ENCODE results near the gene SGPP2. TPM values are rescaled to one million over a fixed set of nuclear protein-coding genes. Genes with fewer than 3 reads are reported as not detected.
A peak's percentile ranks its signal among the peaks of the same experiment; 100 is the strongest.

The SGPP2 gene
- polyA plus RNA-seq, 6 donors from 2014 or later = 0.15 to 0.17 TPM; not detected in 4

- peaks cover 0 to 3% (median 0%) of the 10 kb centered on the region in 3 donors for H3K27me3 Mint-ChIP-seq
- H3K4me3 Mint-ChIP-seq = no peak overlapping the region
- H3K27ac Mint-ChIP-seq = no peak overlapping the region
- no peaks in the 10 kb centered on the region for H3K4me1 Mint-ChIP-seq
- H3K9me3 Mint-ChIP-seq = peaks cover 0 to 2% (median 0%) of the 10 kb centered on the region in 7 donors
- no peak for ATAC-seq (ENCODE audit: low read depth in 2 of 2)
- no peak for DNase-seq
- H3K36me3 Mint-ChIP-seq = no peaks in the 10 kb centered on the region
These were observed 102.3 kb downstream of the SGPP2 start for GRCh38 chr2:222526480-222527277.

GRCh38 chr2:222532315-222532714, 108.0 kb downstream of the SGPP2 start:
- Mint-ChIP-seq H3K9me3 (peaks cover 0 to 2% (median 0%) of the 10 kb centered on the region in 7 donors), H3K36me3 (no peaks in the 10 kb centered on the region), H3K4me3 (no peak overlapping the region), H3K27me3 (peaks cover 4 to 10% (median 5%) of the 10 kb centered on the region in 3 donors), H3K4me1 (no peaks in the 10 kb centered on the region), H3K27ac (no peak overlapping the region)
- DNase-seq (no peak), ATAC-seq (ENCODE audit: low read depth in 2 of 2) (no peak)

GRCh38 chr2:222535477-222535876, 111.1 kb downstream of the SGPP2 start:
- ATAC-seq (ENCODE audit: low read depth in 2 of 2) (no peak), DNase-seq (no peak)
- H3K9me3 Mint-ChIP-seq = no peaks in the 10 kb centered on the region
- no peak overlapping the region for H3K27ac Mint-ChIP-seq
- H3K36me3 Mint-ChIP-seq = no peaks in the 10 kb centered on the region
- no peak overlapping the region for H3K4me3 Mint-ChIP-seq
- no peaks in the 10 kb centered on the region for H3K4me1 Mint-ChIP-seq
- H3K27me3 Mint-ChIP-seq = peaks cover 4 to 10% (median 5%) of the 10 kb centered on the region in 3 donors

GRCh38 chr2:222538535-222538934, 114.2 kb downstream of the SGPP2 start:
- H3K4me1 Mint-ChIP-seq = no peaks in the 10 kb centered on the region
- no peak overlapping the region for H3K27ac Mint-ChIP-seq
- ATAC-seq (ENCODE audit: low read depth in 2 of 2) (no peak), DNase-seq (no peak)
- no peak overlapping the region for H3K4me3 Mint-ChIP-seq
- H3K9me3 Mint-ChIP-seq = no peaks in the 10 kb centered on the region
- no peaks in the 10 kb centered on the region for H3K36me3 Mint-ChIP-seq
- H3K27me3 Mint-ChIP-seq = peaks cover 0 to 14% (median 4%) of the 10 kb centered on the region in 3 donors

- peaks cover 5 to 12% (median 9%) of the 10 kb centered on the region in 3 donors for H3K27me3 Mint-ChIP-seq
- no peak overlapping the region for H3K4me3 Mint-ChIP-seq
- ATAC-seq (ENCODE audit: low read depth in 2 of 2) = no peak
- H3K27ac Mint-ChIP-seq = no peak overlapping the region
- no peak for DNase-seq
- H3K36me3 Mint-ChIP-seq = no peaks in the 10 kb centered on the region
- no peaks in the 10 kb centered on the region for H3K4me1 Mint-ChIP-seq
- H3K9me3 Mint-ChIP-seq = no peaks in the 10 kb centered on the region
These were observed 120.3 kb downstream of the SGPP2 start for GRCh38 chr2:222544661-222545060.

GRCh38 chr2:222545823-222546795, 121.8 kb downstream of the SGPP2 start:
- Mint-ChIP-seq H3K4me3 (no peak overlapping the region), H3K4me1 (no peaks in the 10 kb centered on the region), H3K27me3 (peaks cover 5 to 18% (median 9%) of the 10 kb centered on the region in 3 donors), H3K9me3 (no peaks in the 10 kb centered on the region), H3K36me3 (no peaks in the 10 kb centered on the region), H3K27ac (no peak overlapping the region)
- DNase-seq (no peak), ATAC-seq (ENCODE audit: low read depth in 2 of 2) (no peak)

GRCh38 chr2:222547083-222547482, 122.7 kb downstream of the SGPP2 start:
- H3K27ac Mint-ChIP-seq = no peak overlapping the region
- peaks cover 8 to 21% (median 9%) of the 10 kb centered on the region in 3 donors for H3K27me3 Mint-ChIP-seq
- H3K4me3 Mint-ChIP-seq = no peak overlapping the region
- no peaks in the 10 kb centered on the region for H3K4me1 Mint-ChIP-seq
- no peaks in the 10 kb centered on the region for H3K36me3 Mint-ChIP-seq
- ATAC-seq (ENCODE audit: low read depth in 2 of 2) = no peak
- DNase-seq = no peak
- H3K9me3 Mint-ChIP-seq = no peaks in the 10 kb centered on the region

GRCh38 chr2:222548992-222549391, 124.6 kb downstream of the SGPP2 start:
- DNase-seq = no peak
- no peaks in the 10 kb centered on the region for H3K36me3 Mint-ChIP-seq
- peaks cover 13 to 28% (median 18%) of the 10 kb centered on the region in 3 donors for H3K27me3 Mint-ChIP-seq
- no peaks in the 10 kb centered on the region for H3K9me3 Mint-ChIP-seq
- no peak overlapping the region for H3K27ac Mint-ChIP-seq
- ATAC-seq (ENCODE audit: low read depth in 2 of 2) = no peak
- no peak overlapping the region for H3K4me3 Mint-ChIP-seq
- no peaks in the 10 kb centered on the region for H3K4me1 Mint-ChIP-seq

- H3K9me3 Mint-ChIP-seq = peaks cover 0 to 4% (median 0%) of the 10 kb centered on the region in 7 donors
- H3K27ac Mint-ChIP-seq = no peak overlapping the region
- peaks cover 0 to 3% (median 0%) of the 10 kb centered on the region in 3 donors for H3K4me1 Mint-ChIP-seq
- H3K27me3 Mint-ChIP-seq = peaks cover 22 to 30% (median 24%) of the 10 kb centered on the region in 3 donors
- no peak overlapping the region for H3K4me3 Mint-ChIP-seq
- DNase-seq (no peak), ATAC-seq (ENCODE audit: low read depth in 2 of 2) (no peak)
- H3K36me3 Mint-ChIP-seq = no peaks in the 10 kb centered on the region
These were observed 130.2 kb downstream of the SGPP2 start for GRCh38 chr2:222554517-222554916.

GRCh38 chr2:222561151-222561550, 136.8 kb downstream of the SGPP2 start:
- H3K4me1 Mint-ChIP-seq = peaks cover 0 to 3% (median 0%) of the 10 kb centered on the region in 3 donors
- peaks cover 0 to 4% (median 0%) of the 10 kb centered on the region in 7 donors for H3K9me3 Mint-ChIP-seq
- H3K4me3 Mint-ChIP-seq = no peak overlapping the region
- peaks cover 0 to under 1% of the 10 kb centered on the region in 2 donors for H3K36me3 Mint-ChIP-seq
- DNase-seq (no peak), ATAC-seq (ENCODE audit: low read depth in 2 of 2) (no peak)
- peaks cover 4 to 6% (median 6%) of the 10 kb centered on the region in 3 donors for H3K27me3 Mint-ChIP-seq
- no peak overlapping the region for H3K27ac Mint-ChIP-seq

- Mint-ChIP-seq H3K4me1 (peaks cover 0 to 2% (median 0%) of the 10 kb centered on the region in 3 donors), H3K4me3 (no peak overlapping the region), H3K9me3 (peaks cover 0 to 3% (median 0%) of the 10 kb centered on the region in 7 donors), H3K36me3 (peaks cover 0 to 6% of the 10 kb centered on the region in 2 donors), H3K27me3 (peaks cover 2 to 4% (median 3%) of the 10 kb centered on the region in 3 donors), H3K27ac (peak overlapping the region in 2 of 6 donors; percentile 56 to 82)
- ATAC-seq (ENCODE audit: low read depth in 2 of 2) (no peak), DNase-seq (no peak)
These were observed 137.7 kb downstream of the SGPP2 start for GRCh38 chr2:222561817-222562645.

GRCh38 chr2:222563106-222563718, 138.9 kb downstream of the SGPP2 start:
- Mint-ChIP-seq H3K4me1 (no peaks in the 10 kb centered on the region), H3K9me3 (no peaks in the 10 kb centered on the region), H3K27me3 (no peaks in the 10 kb centered on the region), H3K36me3 (peaks cover 6 to 7% of the 10 kb centered on the region in 2 donors), H3K4me3 (no peak overlapping the region), H3K27ac (no peak overlapping the region)
- ATAC-seq (ENCODE audit: low read depth in 2 of 2) (no peak), DNase-seq (no peak)
